GM03348 (cell line): ENCODE results near the gene NPFFR2.
"Not testable (repeated sequence)": the region's sequence is repeated elsewhere in the genome, so short reads cannot be mapped to it uniquely, and the experiment has no call there.

Experiments
- DNase-seq: peaks from one replicate; pipeline ENCODE4 v3.0.0; 2012; ENCODE audit warnings: low spot score

NPFFR2 gene

GRCh38 chr4:72111863-72112262, 80.1 kb downstream of the NPFFR2 start:
- DNase-seq = no peak

- DNase-seq = no peak
Observed at GRCh38 chr4:72112514-72113156, 80.8 kb downstream of the NPFFR2 start.

- DNase-seq = no peak
Observed at GRCh38 chr4:72118017-72118416, 86.2 kb downstream of the NPFFR2 start.

GRCh38 chr4:72119946-72120345, 88.1 kb downstream of the NPFFR2 start:
- DNase-seq = no peak

GRCh38 chr4:72128741-72129140, 96.9 kb downstream of the NPFFR2 start:
- no peak for DNase-seq

- DNase-seq = no peak
Observed at GRCh38 chr4:72136429-72136828, 104.6 kb downstream of the NPFFR2 start.

- DNase-seq = not testable (repeated sequence)
Observed at GRCh38 chr4:72139997-72140396, 108.2 kb downstream of the NPFFR2 start.

GRCh38 chr4:72144241-72144640, 112.4 kb downstream of the NPFFR2 start:
- DNase-seq = no peak

GRCh38 chr4:72152731-72153130, 120.9 kb downstream of the NPFFR2 start:
- no peak for DNase-seq

- DNase-seq = not testable (repeated sequence)
Observed at GRCh38 chr4:72153634-72154033, 121.8 kb downstream of the NPFFR2 start.

- DNase-seq = not testable (repeated sequence)
Observed at GRCh38 chr4:72169285-72169684, 137.5 kb downstream of the NPFFR2 start.

GRCh38 chr4:72169861-72170260, 138.1 kb downstream of the NPFFR2 start:
- no peak for DNase-seq

- no peak for DNase-seq
Observed at GRCh38 chr4:72171761-72172160, 140.0 kb downstream of the NPFFR2 start.

GRCh38 chr4:72179342-72179741, 147.5 kb downstream of the NPFFR2 start:
- DNase-seq = no peak

- no peak for DNase-seq
Observed at GRCh38 chr4:72186714-72187113, 154.9 kb downstream of the NPFFR2 start.

- DNase-seq = no peak
Observed at GRCh38 chr4:72194046-72194445, 162.2 kb downstream of the NPFFR2 start.

GRCh38 chr4:72194453-72194852, 162.7 kb downstream of the NPFFR2 start:
- no peak for DNase-seq
